Lung (tissue), 12 donors: Measurements from ENCODE around the gene FRRS1L. TPM values are rescaled to one million over a fixed set of nuclear protein-coding genes. Genes with fewer than 3 reads are reported as not detected.

Experiments
- ATAC-seq: fragments of 200-7000 bp; cut with Tn5 transposase; one replicate; pipeline ENCODE4 v1.9.1; 2020; ENCODE audit warnings: moderate number of reproducible peaks; ENCODE audit not compliant: insufficient read depth, low FRiP score
- DNase-seq, 3 donors: peaks; one replicate each; pipeline ENCODE4 v3.0.0-alpha.2; 2013 to 2017
- H3K27ac ChIP-seq, 2 donors: one replicate each; pipeline ENCODE4 v1.5.1; 2013; ENCODE audit warnings: mild to moderate bottlenecking in 2 of 2, moderate library complexity in 2 of 2, control low read depth in 1 of 2, inconsistent platforms in 1 of 2, low read depth in 1 of 2, low read length in 1 of 2
- H3K27me3 ChIP-seq, 3 donors: one replicate each; pipeline ENCODE4 v1.5.1; 2013; ENCODE audit warnings: low read length in 2 of 3; ENCODE audit not compliant: control insufficient read depth in 3 of 3, insufficient read depth in 3 of 3
- H3K36me3 ChIP-seq, 4 donors: one replicate each; pipeline ENCODE4 v1.5.1; 2013; ENCODE audit warnings: low read length in 4 of 4, mild to moderate bottlenecking in 1 of 4, moderate library complexity in 1 of 4; ENCODE audit not compliant: control insufficient read depth in 4 of 4, insufficient read depth in 4 of 4
- H3K4me1 ChIP-seq, 5 donors: one replicate each; pipeline ENCODE4 v1.5.1; 2013; ENCODE audit warnings: low read length in 5 of 5, mild to moderate bottlenecking in 2 of 5, moderate library complexity in 1 of 5; ENCODE audit not compliant: control insufficient read depth in 5 of 5, insufficient read depth in 5 of 5
- H3K4me3 ChIP-seq: one replicate; pipeline ENCODE4 v1.5.1; 2013; ENCODE audit warnings: mild to moderate bottlenecking, control low read depth, moderate library complexity
- H3K9ac ChIP-seq, 2 donors: one replicate each; pipeline ENCODE4 v1.5.1; 2013; ENCODE audit warnings: low read length in 2 of 2, control low read depth in 1 of 2; ENCODE audit not compliant: insufficient read depth in 1 of 2
- H3K9me3 ChIP-seq, 4 donors: one replicate each; pipeline ENCODE4 v1.5.1; 2013; ENCODE audit warnings: low read length in 3 of 4, mild to moderate bottlenecking in 1 of 4, moderate library complexity in 1 of 4; ENCODE audit not compliant: control insufficient read depth in 4 of 4, insufficient read depth in 3 of 4
- WGBS, 2 donors: extraction: QIAGEN DNeasy Blood & Tissue Kit; methylation state at CpG; one replicate each; pipeline ENCODE4 v1.1.7; 2013; 5-methylcytosine and 5-hydroxymethylcytosine counted together
- polyA plus RNA-seq, 2 donors: library from polyadenylated mRNA; stranded (reverse); fragments of 200-250 nt; gene quantifications; one replicate each; pipeline ENCODE4 v1.2.1, GENCODE V29; 2013
- total RNA-seq, 2 donors: library from RNA; depleted of rRNA in 1 of 2; stranded (reverse); fragments of >200 nt in 1 of 2; gene quantifications; one replicate each; pipeline ENCODE4 v1.2.1, GENCODE V29; 2014 to 2021
- TF ChIP-seq, protein P1 (sequence below): IDR thresholded peaks from 2 replicates; pipeline ENCODE4 v1.5.1; 2012; ENCODE audit warnings: mild to moderate bottlenecking; ENCODE audit errors: control extremely low read depth, extremely low read depth
- donor health status: control.
- donor health status: control.
- donor health status: Bipolar disorder and iron deficiency.
- donor health status: healthy.
- donor health status: DM: yes; HTN: yes; CAD: no.

The FRRS1L gene
- total and polyA plus RNA-seq, 4 donors: under 0.01 to 1.2 (median 0.03) TPM; not detected in 1

DNA sequence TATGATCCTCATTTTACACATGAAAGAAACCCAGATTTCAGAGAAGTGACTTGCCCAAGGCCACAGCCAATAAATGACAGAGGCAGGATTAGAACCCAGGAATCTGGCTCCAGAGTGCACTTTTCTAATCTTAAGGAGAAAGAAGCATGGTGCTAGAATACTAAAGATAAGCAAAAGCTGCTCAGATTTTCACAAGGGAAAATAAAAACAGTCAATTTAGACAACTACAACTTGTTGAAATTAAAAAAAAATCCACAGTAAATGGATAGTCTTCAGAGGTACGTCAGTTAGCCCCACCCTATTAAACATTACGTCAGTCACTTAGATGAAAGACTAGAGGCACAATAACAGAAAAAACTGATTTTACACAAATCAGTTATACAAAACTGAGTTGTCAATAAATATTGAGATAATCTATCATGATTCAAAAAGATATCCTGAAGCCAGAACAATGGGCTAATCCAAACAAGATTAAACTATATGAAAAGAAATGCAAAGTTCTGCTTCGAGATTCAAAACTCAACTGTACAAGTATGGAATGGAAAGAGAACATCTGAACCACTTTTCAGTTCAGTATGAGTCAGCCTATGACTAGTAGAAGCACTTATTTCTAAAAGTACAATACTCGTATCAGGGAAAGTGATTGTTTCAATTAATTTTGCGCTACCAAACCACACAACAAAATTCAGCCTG lies 56.6 kb downstream of the FRRS1L start:
- no peaks in the 10 kb centered on the region for H3K27me3 ChIP-seq
- peaks cover 0 to 3% (median 1%) of the 10 kb centered on the region in 4 donors for H3K36me3 ChIP-seq
- peaks cover 5 to 34% (median 17%) of the 10 kb centered on the region in 5 donors for H3K4me1 ChIP-seq
- ATAC-seq: peak; percentile 22
- TF ChIP-seq, protein P1, sequence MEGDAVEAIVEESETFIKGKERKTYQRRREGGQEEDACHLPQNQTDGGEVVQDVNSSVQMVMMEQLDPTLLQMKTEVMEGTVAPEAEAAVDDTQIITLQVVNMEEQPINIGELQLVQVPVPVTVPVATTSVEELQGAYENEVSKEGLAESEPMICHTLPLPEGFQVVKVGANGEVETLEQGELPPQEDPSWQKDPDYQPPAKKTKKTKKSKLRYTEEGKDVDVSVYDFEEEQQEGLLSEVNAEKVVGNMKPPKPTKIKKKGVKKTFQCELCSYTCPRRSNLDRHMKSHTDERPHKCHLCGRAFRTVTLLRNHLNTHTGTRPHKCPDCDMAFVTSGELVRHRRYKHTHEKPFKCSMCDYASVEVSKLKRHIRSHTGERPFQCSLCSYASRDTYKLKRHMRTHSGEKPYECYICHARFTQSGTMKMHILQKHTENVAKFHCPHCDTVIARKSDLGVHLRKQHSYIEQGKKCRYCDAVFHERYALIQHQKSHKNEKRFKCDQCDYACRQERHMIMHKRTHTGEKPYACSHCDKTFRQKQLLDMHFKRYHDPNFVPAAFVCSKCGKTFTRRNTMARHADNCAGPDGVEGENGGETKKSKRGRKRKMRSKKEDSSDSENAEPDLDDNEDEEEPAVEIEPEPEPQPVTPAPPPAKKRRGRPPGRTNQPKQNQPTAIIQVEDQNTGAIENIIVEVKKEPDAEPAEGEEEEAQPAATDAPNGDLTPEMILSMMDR: no peak
- H3K9ac ChIP-seq: no peak overlapping the region
- no peak overlapping the region for H3K4me3 ChIP-seq
- H3K27ac ChIP-seq: peak overlapping the region; percentile 47 to 87
- DNase-seq: no peak
- H3K9me3 ChIP-seq: peaks cover 0 to 1% (median 0%) of the 10 kb centered on the region in 4 donors
- WGBS, 2 donors: 28 to 56% methylated on average over 5 of the region's 5 CpGs

DNA sequence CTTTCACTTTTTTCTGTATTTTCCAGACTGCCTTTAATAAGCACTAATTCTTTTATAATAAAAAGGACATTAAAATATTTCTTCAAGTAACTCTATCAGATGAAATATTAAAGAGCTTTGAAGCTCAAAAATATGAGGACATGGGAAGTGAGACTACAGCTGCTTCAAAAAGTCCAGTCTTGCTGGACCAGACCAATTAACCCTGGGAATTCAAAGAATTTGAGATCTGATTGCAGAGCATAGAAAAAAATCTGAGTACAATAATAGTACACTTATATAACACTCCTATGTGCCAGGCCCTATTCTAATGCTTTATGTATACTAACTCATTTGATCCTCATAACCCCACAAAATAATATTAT lies 57.1 kb downstream of the FRRS1L start:
- TF ChIP-seq, protein P1: no peak
- no peak for ATAC-seq
- Histone ChIP-seq H3K36me3 (peaks cover 0 to 7% (median 4%) of the 10 kb centered on the region in 4 donors), H3K27ac (peak overlapping the region; percentile 47 to 87), H3K4me3 (no peak overlapping the region), H3K9me3 (peaks cover 0 to 2% (median 0%) of the 10 kb centered on the region in 4 donors), H3K27me3 (no peaks in the 10 kb centered on the region), H3K9ac (no peak overlapping the region), H3K4me1 (peaks cover 5 to 34% (median 17%) of the 10 kb centered on the region in 5 donors)
- DNase-seq: no peak

DNA sequence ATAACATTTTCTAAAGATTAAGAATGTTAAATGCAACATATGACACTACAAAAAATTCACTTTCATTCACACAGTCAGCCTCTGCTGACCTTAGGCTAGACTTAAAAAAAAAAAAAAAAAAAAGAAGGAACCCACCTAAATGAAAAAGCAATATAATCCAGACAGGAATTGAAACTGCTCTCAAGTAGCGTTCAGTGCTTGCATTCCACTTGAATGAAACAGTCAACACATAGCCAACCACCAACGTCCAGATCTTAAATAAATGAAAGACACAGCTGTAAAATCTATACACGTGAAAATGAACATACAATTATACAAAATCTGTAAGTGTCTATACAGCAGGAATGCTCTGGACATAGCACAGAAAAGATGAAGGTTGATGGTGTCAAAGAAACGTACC lies 58.7 kb downstream of the FRRS1L start:
- 32 to 41% methylated on average over 4 of the region's 4 CpGs for WGBS, 2 donors
- peaks cover 5 to 30% (median 11%) of the 10 kb centered on the region in 5 donors for H3K4me1 ChIP-seq
- DNase-seq: peak in 1 of 3 donors; percentile 53

More for the DNA sequence above, 58.7 kb downstream of the FRRS1L start:
- Histone ChIP-seq H3K27ac (no peak overlapping the region), H3K9ac (no peak overlapping the region), H3K36me3 (peaks cover 1 to 7% (median 5%) of the 10 kb centered on the region in 4 donors), H3K9me3 (peaks cover 0 to 2% (median 0%) of the 10 kb centered on the region in 4 donors), H3K4me3 (no peak overlapping the region), H3K27me3 (no peaks in the 10 kb centered on the region)
- no peak for ATAC-seq
- TF ChIP-seq, protein P1: no peak
